ENCODE measurements around the gene WDR72.

Gene WDR72

DNA sequence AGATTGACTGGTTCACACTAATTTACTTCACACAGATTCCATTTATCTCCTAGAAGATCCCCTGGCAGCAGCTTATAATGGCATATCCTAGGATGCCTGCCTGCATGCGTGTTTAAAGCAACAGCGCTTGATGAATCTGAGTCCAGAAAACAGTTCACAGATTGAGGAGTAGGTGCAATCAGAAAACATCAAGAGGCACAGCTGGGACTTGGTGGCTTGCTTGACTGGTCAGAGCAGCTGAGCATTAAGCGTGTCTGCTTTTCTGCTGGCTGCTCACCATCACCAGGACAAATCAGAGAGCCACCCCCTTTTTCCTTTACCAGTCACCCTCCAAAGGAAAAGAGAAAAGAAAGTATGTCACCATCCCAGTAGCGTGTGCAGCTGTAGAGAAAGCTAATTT, 223.6 kb downstream of the WDR72 start:
- DNase-seq (ENCODE audit: low read depth in 3 of 3) = no peak

DNA sequence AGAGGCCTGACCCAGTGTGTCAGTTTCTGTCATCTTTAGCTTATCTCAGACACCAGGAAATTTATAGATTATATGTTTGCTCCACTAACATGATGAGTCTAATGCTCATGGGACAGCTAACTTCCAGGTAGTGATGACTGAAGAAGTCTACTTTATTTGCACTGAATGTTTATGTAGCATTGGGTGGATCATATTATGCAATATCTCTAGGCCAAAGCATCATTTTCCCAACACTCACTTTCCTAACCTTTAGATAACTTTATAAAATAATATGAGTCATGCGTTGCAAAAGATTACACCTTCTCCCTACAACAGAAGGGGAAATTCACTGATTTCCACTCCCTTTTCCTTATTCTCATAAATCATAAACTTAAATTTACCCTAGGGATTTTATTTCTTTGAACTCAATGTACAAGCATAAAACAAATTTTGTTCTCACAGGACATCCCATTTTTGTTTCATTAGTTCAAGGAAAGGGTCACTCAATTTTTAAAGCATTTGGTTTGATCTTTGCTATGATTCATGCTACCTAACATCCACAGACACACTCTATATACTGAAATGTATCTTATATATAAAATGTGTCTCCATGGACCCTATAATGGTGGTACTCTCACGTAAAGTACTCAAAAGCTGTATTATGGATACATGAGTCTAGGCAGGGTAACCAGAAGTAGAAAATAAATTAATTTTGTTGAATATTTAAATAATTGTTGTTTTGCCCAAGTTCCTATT, 225.2 kb downstream of the WDR72 start:
- DNase-seq (ENCODE audit: low read depth in 3 of 3) = no peak

DNA sequence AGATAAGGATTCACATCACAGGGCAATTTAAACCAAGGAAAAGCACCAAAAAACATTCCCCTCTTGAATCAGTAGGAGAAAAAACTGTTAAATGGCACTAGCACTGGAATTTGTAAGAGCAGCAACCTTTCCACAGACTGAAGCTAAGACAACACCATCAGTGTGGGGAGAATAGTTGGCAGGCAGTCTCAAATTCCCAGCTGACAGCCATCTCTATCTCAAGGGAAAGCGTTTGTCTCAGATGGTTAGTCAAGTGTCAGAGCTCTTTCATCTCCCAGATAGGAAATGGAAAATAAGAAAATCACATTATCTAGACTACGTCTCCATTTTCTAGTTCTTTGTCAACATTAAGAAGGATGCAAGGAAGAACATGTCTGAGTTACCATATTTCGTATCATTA, 228.7 kb downstream of the WDR72 start:
- no peak for DNase-seq (ENCODE audit: low read depth in 3 of 3)

DNA sequence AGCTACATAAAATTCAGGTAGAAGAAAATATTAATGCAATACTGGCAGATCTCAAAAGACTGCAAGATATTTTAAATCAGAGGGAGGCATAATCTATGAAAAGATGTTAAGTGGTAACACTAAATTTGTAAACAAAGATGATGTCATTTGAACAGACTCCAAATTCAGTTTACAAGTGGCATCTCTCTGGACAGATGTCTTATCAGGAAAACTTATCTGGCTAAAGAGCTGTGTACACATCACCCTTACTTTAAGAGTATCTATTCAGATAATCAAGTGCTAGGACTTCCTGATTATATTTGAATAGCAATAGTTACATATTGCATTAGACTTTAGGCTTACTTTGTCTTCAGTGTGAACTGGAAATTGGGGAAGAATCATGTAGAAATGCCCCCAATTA, 231.5 kb downstream of the WDR72 start:
- no peak for DNase-seq (ENCODE audit: low read depth in 3 of 3)

GRCh38 chr15:53525894-53526293, 233.6 kb downstream of the WDR72 start:
- no peak for DNase-seq (ENCODE audit: low read depth in 3 of 3)

- no peak for DNase-seq (ENCODE audit: low read depth in 3 of 3)
Observed at GRCh38 chr15:53522991-53523390, 236.5 kb downstream of the WDR72 start.

GRCh38 chr15:53520996-53521395, 238.5 kb downstream of the WDR72 start:
- DNase-seq (ENCODE audit: low read depth in 3 of 3) = no peak

- DNase-seq (ENCODE audit: low read depth in 3 of 3) = no peak
Observed at GRCh38 chr15:53513431-53513830, 246.0 kb downstream of the WDR72 start.

GRCh38 chr15:53512029-53512428, 247.4 kb downstream of the WDR72 start:
- DNase-seq (ENCODE audit: low read depth in 3 of 3) = no peak

DNA sequence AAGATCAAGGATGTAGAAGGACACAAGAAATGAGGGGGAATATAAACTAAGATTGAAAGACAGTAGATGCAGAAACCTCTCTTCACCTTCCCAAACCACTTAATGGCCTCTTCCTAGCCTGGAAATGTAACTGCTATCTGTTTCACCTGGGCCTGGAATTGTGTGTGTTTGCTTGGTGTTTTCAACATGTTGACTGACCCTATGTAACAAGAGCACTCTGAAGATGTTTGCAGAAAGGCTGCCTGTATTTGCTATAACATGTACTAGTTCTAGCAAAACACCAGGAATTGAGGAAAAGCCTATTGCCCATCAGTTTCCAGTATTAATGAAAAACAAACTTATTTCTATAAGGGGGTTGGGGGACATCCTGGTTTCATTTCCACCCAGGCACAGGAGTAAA, 248.3 kb downstream of the WDR72 start:
- DNase-seq (ENCODE audit: low read depth in 3 of 3) = no peak

DNA sequence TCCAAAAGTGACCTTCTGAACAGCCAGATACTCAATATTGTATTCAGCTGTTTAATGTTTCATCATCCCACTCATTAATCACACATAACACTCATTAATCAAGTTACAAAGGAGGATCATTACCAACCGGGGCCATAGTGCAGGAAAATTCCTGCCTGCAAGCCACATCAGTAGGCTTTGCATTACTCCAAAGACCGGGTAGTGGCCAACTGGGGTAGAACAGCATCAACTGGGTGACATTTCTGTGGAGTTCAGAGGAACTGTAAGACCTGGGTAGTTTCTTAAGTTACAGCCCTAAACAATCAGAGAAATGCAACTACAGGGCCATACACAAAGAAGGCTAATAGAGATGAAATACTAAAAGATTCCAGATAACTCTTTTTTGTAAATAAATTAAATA, 253.1 kb downstream of the WDR72 start:
- DNase-seq (ENCODE audit: low read depth in 3 of 3) = no peak

DNA sequence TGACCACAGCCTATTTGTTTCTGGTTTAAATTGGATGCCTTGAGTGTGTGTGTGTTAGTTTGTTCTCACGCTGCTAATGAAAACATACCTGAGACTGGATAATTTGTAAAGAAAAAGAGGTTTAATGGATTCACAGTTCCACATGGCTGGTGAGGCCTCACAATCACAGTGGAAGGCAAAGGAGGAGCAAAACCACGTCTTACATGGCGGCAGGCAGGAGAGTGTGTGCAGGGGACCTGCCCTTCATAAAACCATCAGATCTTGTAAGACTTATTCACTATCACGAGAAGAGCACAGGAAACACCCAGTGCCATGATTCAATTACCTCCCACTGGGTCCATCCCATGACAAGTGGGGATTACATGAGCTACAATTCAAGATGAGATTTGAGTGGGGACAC, 260.5 kb downstream of the WDR72 start:
- DNase-seq (ENCODE audit: low read depth in 3 of 3) = no peak

- no peak for DNase-seq (ENCODE audit: low read depth in 3 of 3)
Observed at GRCh38 chr15:53490341-53490740, 269.1 kb downstream of the WDR72 start.

DNA sequence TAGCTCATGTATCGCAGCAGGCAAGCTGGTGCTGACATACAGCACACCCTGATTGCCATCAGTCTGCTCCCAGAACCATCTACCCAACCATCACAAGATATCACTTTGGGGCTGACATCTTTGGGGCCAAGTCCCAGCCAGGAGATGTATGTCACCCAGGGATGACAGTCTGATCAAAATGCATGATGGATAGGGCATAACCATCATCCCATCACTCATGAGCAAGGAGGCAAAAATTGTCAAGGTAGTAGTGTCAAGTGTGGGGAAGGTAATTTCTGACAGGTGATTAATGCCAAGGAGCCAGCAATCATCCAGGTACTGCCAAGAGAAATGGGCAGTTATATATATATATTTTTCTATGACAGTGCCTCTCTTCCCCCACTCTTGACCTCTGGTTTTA, 277.4 kb downstream of the WDR72 start:
- DNase-seq (ENCODE audit: low read depth in 3 of 3) = no peak

GRCh38 chr15:53477981-53478766, 281.3 kb downstream of the WDR72 start:
- DNase-seq (ENCODE audit: low read depth in 3 of 3) = no peak

DNA sequence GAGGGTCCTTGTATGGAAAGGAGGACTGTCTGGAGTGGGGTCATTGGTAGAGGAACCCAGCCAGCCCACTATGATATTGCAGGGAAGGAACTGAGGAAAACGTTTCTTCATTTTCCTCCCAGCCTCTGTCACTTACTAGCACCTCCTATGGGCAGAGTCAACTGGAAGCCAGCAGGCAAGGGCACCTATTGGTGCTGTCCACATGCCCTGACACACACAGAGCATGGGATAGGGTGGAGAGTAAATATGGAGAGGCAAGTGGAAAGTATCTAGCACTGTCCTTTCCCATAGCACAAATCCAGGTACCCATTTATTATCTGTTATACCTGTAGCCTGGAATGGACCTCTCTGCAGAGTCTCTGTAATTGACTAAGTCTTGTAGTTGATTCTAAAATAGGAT, 285.6 kb downstream of the WDR72 start:
- DNase-seq (ENCODE audit: low read depth in 3 of 3) = no peak

- DNase-seq (ENCODE audit: low read depth in 3 of 3) = no peak
Observed at GRCh38 chr15:53473435-53473834, 286.0 kb downstream of the WDR72 start.

GRCh38 chr15:53472883-53473282, 286.6 kb downstream of the WDR72 start:
- no peak for DNase-seq (ENCODE audit: low read depth in 3 of 3)

- no peak for DNase-seq (ENCODE audit: low read depth in 3 of 3)
Observed at GRCh38 chr15:53472210-53472609, 287.3 kb downstream of the WDR72 start.

GRCh38 chr15:53470743-53471142, 288.7 kb downstream of the WDR72 start:
- no peak for DNase-seq (ENCODE audit: low read depth in 3 of 3)

DNA sequence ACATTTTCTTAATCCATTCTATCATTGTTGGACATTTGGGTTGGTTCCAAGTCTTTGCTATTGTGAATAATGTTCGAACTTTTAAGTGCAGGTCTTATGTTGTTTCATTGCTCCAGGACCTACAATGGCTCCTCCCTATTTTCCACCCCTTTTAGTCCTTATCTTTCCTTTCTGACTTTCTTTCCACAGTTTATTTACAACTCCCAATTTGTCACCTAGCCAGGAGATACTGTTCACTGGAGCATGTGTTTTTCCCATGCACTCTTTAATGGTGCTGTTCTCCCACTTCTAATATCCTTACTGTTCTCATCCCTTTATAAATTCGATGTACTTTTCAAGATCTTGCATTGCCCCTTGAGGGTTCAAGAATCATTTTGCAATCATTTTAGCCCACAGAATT, 290.0 kb downstream of the WDR72 start:
- DNase-seq (ENCODE audit: low read depth in 3 of 3) = no peak

All from stimulated activated CD4-positive, alpha-beta T cell treated with anti-CD3 and anti-CD28 coated beads, TNF-alpha, amount 100 ng/mL, for 24 hours (primary cell).